KMS-11 (cell line): ENCODE data around the gene ASS1.

Source experiments
- H2AFZ ChIP-seq: fragments of 200-600 bp; sonication (generic); 2 replicates; pipeline ENCODE4 v1.6.1; 2016; ENCODE audit warnings: antibody characterized with exemption, mixed run types, low read depth
- H3K27ac ChIP-seq: fragments of 200-600 bp; sonication (generic); 2 replicates; pipeline ENCODE4 v1.6.1; 2016; ENCODE audit warnings: mild to moderate bottlenecking, mixed run types
- H3K27me3 ChIP-seq: fragments of 200-600 bp; sonication (generic); 2 replicates; pipeline ENCODE4 v1.6.1; 2017; ENCODE audit warnings: mild to moderate bottlenecking, low read depth, mixed run types, moderate library complexity; ENCODE audit not compliant: insufficient read depth
- H3K36me3 ChIP-seq: fragments of 200-600 bp; sonication (generic); 2 replicates; pipeline ENCODE4 v1.6.1; 2017; ENCODE audit warnings: mild to moderate bottlenecking, mixed run types; ENCODE audit not compliant: insufficient read depth
- H3K4me1 ChIP-seq: fragments of 200-600 bp; sonication (generic); 2 replicates; pipeline ENCODE4 v1.6.1; 2016; ENCODE audit warnings: mild to moderate bottlenecking, low read depth, mixed run types; ENCODE audit not compliant: poor library complexity, severe bottlenecking
- H3K4me2 ChIP-seq: fragments of 200-600 bp; sonication (generic); 2 replicates; pipeline ENCODE4 v1.7.0; 2016; ENCODE audit warnings: mild to moderate bottlenecking, mixed run types
- H3K4me3 ChIP-seq: fragments of 200-600 bp; sonication (generic); IDR thresholded peaks from 2 replicates; pipeline ENCODE4 v1.6.1; 2017; ENCODE audit warnings: low read depth, low read length, mixed read lengths; ENCODE audit not compliant: insufficient read depth
- H3K79me2 ChIP-seq: fragments of 200-600 bp; sonication (generic); 2 replicates; pipeline ENCODE4 v1.6.1; 2016; ENCODE audit warnings: low read depth, mixed run types; ENCODE audit not compliant: insufficient read depth
- H3K9ac ChIP-seq: fragments of 200-600 bp; sonication (generic); 2 replicates; pipeline ENCODE4 v1.6.1; 2016; ENCODE audit warnings: mild to moderate bottlenecking, mixed run types
- H4K20me1 ChIP-seq: fragments of 200-600 bp; sonication (generic); 2 replicates; pipeline ENCODE4 v1.6.1; 2016; ENCODE audit warnings: mild to moderate bottlenecking, mixed run types; ENCODE audit not compliant: insufficient read depth
- TF ChIP-seq, protein P1 (sequence below): fragments of 200-600 bp; sonication (generic); conservative IDR thresholded peaks from 2 replicates; pipeline ENCODE4 v1.6.1; 2017; ENCODE audit warnings: low read depth, mild to moderate bottlenecking, antibody characterized with exemption, low read length, moderate library complexity, mixed read lengths

Gene ASS1

DNA sequence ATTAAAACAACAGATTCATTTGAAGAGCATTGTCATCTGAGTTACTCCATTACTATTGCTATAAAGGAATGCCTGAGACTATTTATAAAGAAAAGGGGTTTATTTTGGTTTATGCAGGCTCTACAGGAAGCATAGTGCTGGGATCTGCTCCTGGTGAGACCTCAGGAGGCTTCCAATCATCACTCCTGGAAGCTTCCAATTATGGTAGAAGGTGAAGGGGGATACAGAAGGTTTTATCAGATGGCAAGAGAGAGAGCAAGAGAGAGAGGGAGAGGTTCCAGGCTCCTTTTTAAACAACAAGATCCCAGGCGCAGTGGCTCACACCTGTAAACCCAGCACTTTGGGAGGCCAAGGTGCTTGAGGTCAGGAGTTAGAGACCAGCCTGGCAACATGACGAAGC is 63.5 kb downstream of the ASS1 start:
- H3K27me3 ChIP-seq: peaks cover 29% of the 10 kb centered on the region; the same call in 1 of the 2 replicates
- no peak overlapping the region for H2AFZ ChIP-seq

DNA sequence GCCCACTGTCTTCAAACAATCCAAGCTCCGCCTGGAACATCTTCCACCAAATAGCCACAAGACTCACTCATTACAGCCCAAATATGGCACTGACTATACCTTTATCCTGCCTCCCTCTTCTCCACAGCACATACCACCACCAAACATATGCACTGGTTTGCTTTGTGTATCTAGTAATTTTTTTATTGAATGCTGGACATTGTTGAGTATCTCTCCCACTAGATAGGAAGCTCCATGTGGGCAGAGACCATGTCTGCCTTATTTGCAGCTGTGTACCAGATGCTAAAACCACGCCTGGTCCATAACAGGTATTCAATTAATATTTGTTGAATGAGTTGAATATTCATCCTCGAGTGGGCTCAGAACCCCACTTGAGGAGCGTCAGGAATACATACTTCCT is 67.4 kb downstream of the ASS1 start:
- Histone ChIP-seq H3K4me1 (no peaks in the 10 kb centered on the region), H3K4me2 (no peak overlapping the region), H3K79me2 (no peaks in the 10 kb centered on the region), H3K36me3 (no peaks in the 10 kb centered on the region), H3K27me3 (peaks cover 52% of the 10 kb centered on the region; the same call in 1 of the 2 replicates), H3K27ac (no peak overlapping the region), H2AFZ (no peak overlapping the region), H3K4me3 (no peak overlapping the region), H4K20me1 (no peaks in the 10 kb centered on the region), H3K9ac (no peak overlapping the region)
- TF ChIP-seq, protein P1, sequence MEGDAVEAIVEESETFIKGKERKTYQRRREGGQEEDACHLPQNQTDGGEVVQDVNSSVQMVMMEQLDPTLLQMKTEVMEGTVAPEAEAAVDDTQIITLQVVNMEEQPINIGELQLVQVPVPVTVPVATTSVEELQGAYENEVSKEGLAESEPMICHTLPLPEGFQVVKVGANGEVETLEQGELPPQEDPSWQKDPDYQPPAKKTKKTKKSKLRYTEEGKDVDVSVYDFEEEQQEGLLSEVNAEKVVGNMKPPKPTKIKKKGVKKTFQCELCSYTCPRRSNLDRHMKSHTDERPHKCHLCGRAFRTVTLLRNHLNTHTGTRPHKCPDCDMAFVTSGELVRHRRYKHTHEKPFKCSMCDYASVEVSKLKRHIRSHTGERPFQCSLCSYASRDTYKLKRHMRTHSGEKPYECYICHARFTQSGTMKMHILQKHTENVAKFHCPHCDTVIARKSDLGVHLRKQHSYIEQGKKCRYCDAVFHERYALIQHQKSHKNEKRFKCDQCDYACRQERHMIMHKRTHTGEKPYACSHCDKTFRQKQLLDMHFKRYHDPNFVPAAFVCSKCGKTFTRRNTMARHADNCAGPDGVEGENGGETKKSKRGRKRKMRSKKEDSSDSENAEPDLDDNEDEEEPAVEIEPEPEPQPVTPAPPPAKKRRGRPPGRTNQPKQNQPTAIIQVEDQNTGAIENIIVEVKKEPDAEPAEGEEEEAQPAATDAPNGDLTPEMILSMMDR: no peak

More for the DNA sequence above, 63.5 kb downstream of the ASS1 start:
- Histone ChIP-seq H3K36me3 (no peaks in the 10 kb centered on the region), H3K4me3 (no peak overlapping the region), H3K27ac (no peak overlapping the region), H4K20me1 (no peaks in the 10 kb centered on the region), H3K4me1 (no peaks in the 10 kb centered on the region), H3K9ac (no peak overlapping the region), H3K4me2 (no peak overlapping the region), H3K79me2 (no peaks in the 10 kb centered on the region)
- TF ChIP-seq, protein P1: no peak

DNA sequence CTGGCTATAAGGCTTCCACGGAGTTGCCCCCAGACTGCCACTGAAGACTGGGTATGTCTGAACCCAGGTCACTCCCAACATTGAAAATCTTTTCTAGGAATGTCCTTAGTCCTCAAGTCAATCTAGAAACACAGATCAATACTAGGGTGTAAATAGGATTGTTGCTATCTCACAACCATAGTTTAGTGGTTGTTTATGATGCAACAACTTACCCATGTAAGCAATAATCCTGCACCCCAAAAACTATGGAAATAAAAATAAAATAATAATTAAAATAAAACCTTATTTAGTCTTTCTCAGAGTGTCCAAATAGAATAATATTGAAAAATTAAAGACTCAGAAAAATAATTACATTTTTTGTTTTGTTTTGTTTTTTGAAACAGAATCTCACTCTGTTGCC is 68.3 kb downstream of the ASS1 start:
- Histone ChIP-seq H3K27ac (no peak overlapping the region), H3K79me2 (no peaks in the 10 kb centered on the region), H3K27me3 (peaks cover 60% of the 10 kb centered on the region; the same call in 1 of the 2 replicates)

DNA sequence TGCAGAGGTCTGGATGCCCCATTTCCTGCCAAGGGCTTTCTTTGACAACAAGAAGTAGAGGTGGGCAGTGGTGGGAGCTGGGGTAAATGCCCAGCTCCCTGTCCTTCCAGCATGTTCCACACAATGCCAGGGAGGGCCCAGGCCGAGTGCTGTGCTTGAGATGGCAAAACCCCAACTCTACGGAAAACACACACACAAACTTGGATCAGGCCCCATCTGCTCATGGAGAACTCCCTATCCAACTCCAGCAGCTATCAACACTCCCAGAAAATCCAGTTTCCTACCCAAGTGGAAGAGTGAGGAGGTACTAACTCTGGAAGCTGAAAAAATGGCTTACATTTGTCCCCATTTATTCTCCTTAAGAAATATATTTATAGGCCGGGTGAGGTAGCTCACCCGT is 73.5 kb downstream of the ASS1 start:
- Histone ChIP-seq H2AFZ (no peak overlapping the region), H3K4me2 (no peak overlapping the region), H3K4me1 (no peaks in the 10 kb centered on the region), H3K4me3 (no peak overlapping the region), H3K36me3 (no peaks in the 10 kb centered on the region), H4K20me1 (no peaks in the 10 kb centered on the region), H3K9ac (no peak overlapping the region), H3K27ac (no peak overlapping the region), H3K27me3 (peaks cover 76% of the 10 kb centered on the region), H3K79me2 (no peaks in the 10 kb centered on the region)
- TF ChIP-seq, protein P1: no peak

More for the DNA sequence above, 68.3 kb downstream of the ASS1 start:
- no peak overlapping the region for H2AFZ ChIP-seq
- H3K9ac ChIP-seq: no peak overlapping the region
- H3K4me1 ChIP-seq: no peaks in the 10 kb centered on the region
- H3K4me3 ChIP-seq: no peak overlapping the region
- H4K20me1 ChIP-seq: no peaks in the 10 kb centered on the region
- H3K36me3 ChIP-seq: no peaks in the 10 kb centered on the region
- TF ChIP-seq, protein P1: no peak
- no peak overlapping the region for H3K4me2 ChIP-seq
